Lower leg skin (tissue), 4 donors: ENCODE measurements around the gene RAB39B. TPM values are rescaled to one million over a fixed set of nuclear protein-coding genes. Genes with fewer than 3 reads are reported as not detected.
A peak's percentile ranks its signal among the peaks of the same experiment; 100 is the strongest.
"Not testable (repeated sequence)": the region's sequence is repeated elsewhere in the genome, so short reads cannot be mapped to it uniquely, and the experiment has no call there.

Experiments used
- DNase-seq, 2 donors: peaks; one replicate each; pipeline ENCODE4 v3.0.0-alpha.2; 2019; ENCODE audit warnings: low spot score in 2 of 2
- H3K4me3 ChIP-seq: fragments of 200-600 bp; sonication (generic); 2 replicates; pipeline ENCODE4 v1.5.1; 2017; ENCODE audit warnings: mild to moderate bottlenecking, low read depth; ENCODE audit not compliant: poor library complexity, severe bottlenecking
- CTCF ChIP-seq, 3 donors: fragments of 450-650 bp; IDR thresholded peaks; one replicate each; pipeline ENCODE4 v1.5.1; 2016; ENCODE audit warnings: antibody characterized with exemption in 3 of 3, mild to moderate bottlenecking in 3 of 3, moderate library complexity in 2 of 3
- POLR2A ChIP-seq, 2 donors: fragments of 450-650 bp; IDR thresholded peaks; one replicate each; pipeline ENCODE4 v1.6.1; 2016 to 2017; ENCODE audit warnings: antibody characterized with exemption in 2 of 2, mild to moderate bottlenecking in 1 of 2, moderate library complexity in 1 of 2
- WGBS, 2 donors: methylation state at CpG; one replicate each; pipeline ENCODE4 v1.1.5; 2018; 5-methylcytosine and 5-hydroxymethylcytosine counted together
- intact Hi-C: fragments of 100-400 bp; cut with DNase I; formaldehyde crosslinking; loops from one replicate; pipeline ENCODE4 v1.15.0; 2023; ENCODE audit warnings: low total_unique reads
- total RNA-seq, 4 donors: library from RNA; depleted of rRNA; stranded (reverse); fragments of >200 nt; gene quantifications; one replicate each; pipeline ENCODE4 v1.1.0, GENCODE V29; 2016

Gene RAB39B
- under 1 TPM; 0.08 to 0.23 (median 0.15) TPM for total RNA-seq

GRCh38 chrX:155263854-155264628 is at the start of gene RAB39B:
Gene RAB39B (minus strand): TSS chrX:155264491. CDS start chrX:155264288, 203 bp downstream.
- DNase-seq = peak; percentile 12 to 82
- intact Hi-C loops = no loop called here
- no peak for TF ChIP-seq CTCF (IDR thresholded peaks at IDR 0.05)
- TF ChIP-seq POLR2A (IDR thresholded peaks at IDR 0.05) = no peak
- no peak within 1 kb of the TSS for H3K4me3 ChIP-seq
- 3 to 34% methylated on average over 15 to 57 of the region's 58 CpGs for WGBS, 2 donors

- WGBS, 2 donors = 84 to 88% methylated on average over 3 to 4 of the region's 4 CpGs
- no peak overlapping the region for H3K4me3 ChIP-seq
- no peak for DNase-seq
- TF ChIP-seq POLR2A (IDR thresholded peaks at IDR 0.05) (no peak), CTCF (IDR thresholded peaks at IDR 0.05) (no peak)
- intact Hi-C loops = no loop called here
These were observed 49.5 kb upstream of the RAB39B start for GRCh38 chrX:155313766-155314165.

GRCh38 chrX:155293771-155294170 is 29.5 kb upstream of the RAB39B start:
- intact Hi-C loops = no loop called here
- no peak for TF ChIP-seq CTCF (IDR thresholded peaks at IDR 0.05)
- TF ChIP-seq POLR2A (IDR thresholded peaks at IDR 0.05) = no peak
- no peak overlapping the region for H3K4me3 ChIP-seq
- DNase-seq = no peak

- no peak for TF ChIP-seq POLR2A (IDR thresholded peaks at IDR 0.05)
- no peak for TF ChIP-seq CTCF (IDR thresholded peaks at IDR 0.05)
- H3K4me3 ChIP-seq = no peak overlapping the region
- intact Hi-C loops = no loop called here
- DNase-seq = no peak
- 79 to 92% methylated on average over 1 of the region's 1 CpG for WGBS, 2 donors
These were observed 15.6 kb upstream of the RAB39B start for GRCh38 chrX:155279873-155280272.

GRCh38 chrX:155270969-155271368 is 6.7 kb upstream of the RAB39B start:
- no peak for TF ChIP-seq CTCF (IDR thresholded peaks at IDR 0.05)
- no peak for TF ChIP-seq POLR2A (IDR thresholded peaks at IDR 0.05)

GRCh38 chrX:155267995-155268394 is 3.7 kb upstream of the RAB39B start:
- intact Hi-C loops, DNase-seq, H3K4me3 ChIP-seq: not testable (repeated sequence)
- 92 to 100% methylated on average over 1 of the region's 1 CpG for WGBS, 2 donors

More at GRCh38 chrX:155270969-155271368, 6.7 kb upstream of the RAB39B start:
- intact Hi-C loops = no loop called here
- WGBS, 2 donors = 87 to 100% methylated on average over 1 of the region's 1 CpG
- no peak for DNase-seq
- H3K4me3 ChIP-seq = no peak overlapping the region
